HL-60 (cell line): ENCODE measurements around the gene CACNA2D3.

Experiments used
- GABPA ChIP-seq: IDR thresholded peaks from 2 replicates; pipeline ENCODE4 v1.6.1; 2012; ENCODE audit warnings: low read depth
- POLR2AphosphoS5 ChIP-seq: IDR thresholded peaks from 2 replicates; pipeline ENCODE4 v1.6.1; 2012; ENCODE audit warnings: low read depth
- SPI1 ChIP-seq: IDR thresholded peaks from 2 replicates; pipeline ENCODE4 v1.6.1; 2012; ENCODE audit warnings: low read depth, mild to moderate bottlenecking, borderline replicate concordance
- TF ChIP-seq, protein P1 (sequence below): IDR thresholded peaks from one replicate; pipeline ENCODE4 v1.5.1; 2011; ENCODE audit warnings: low read length, control low read depth, inconsistent platforms; ENCODE audit not compliant: insufficient read depth

DNA sequence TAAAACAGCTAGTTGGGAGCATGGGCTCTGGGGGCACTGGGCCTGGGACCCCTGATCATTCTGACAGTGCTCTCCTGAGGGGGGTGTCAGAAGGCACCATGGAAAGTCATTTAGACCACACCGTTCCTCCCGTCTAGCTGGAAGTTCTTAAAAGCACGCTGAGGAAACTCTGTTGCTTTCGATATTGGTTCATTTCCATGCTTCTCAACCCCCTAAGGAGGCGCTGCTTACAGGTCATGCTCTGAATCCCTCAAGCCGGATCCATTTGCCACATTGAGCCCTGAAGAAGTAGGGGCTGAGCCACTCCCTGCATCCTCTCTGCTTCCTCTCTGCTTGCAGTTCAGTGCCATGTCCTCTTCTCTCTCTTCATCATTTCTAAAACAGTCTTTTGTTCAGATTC is 187.2 kb downstream of the CACNA2D3 start:
- TF ChIP-seq, protein P1, sequence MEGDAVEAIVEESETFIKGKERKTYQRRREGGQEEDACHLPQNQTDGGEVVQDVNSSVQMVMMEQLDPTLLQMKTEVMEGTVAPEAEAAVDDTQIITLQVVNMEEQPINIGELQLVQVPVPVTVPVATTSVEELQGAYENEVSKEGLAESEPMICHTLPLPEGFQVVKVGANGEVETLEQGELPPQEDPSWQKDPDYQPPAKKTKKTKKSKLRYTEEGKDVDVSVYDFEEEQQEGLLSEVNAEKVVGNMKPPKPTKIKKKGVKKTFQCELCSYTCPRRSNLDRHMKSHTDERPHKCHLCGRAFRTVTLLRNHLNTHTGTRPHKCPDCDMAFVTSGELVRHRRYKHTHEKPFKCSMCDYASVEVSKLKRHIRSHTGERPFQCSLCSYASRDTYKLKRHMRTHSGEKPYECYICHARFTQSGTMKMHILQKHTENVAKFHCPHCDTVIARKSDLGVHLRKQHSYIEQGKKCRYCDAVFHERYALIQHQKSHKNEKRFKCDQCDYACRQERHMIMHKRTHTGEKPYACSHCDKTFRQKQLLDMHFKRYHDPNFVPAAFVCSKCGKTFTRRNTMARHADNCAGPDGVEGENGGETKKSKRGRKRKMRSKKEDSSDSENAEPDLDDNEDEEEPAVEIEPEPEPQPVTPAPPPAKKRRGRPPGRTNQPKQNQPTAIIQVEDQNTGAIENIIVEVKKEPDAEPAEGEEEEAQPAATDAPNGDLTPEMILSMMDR = no peak
- TF ChIP-seq POLR2AphosphoS5 (no peak), GABPA (no peak), SPI1 (no peak)
